ENCODE results near the gene TARBP1. TPM values are rescaled to one million over a fixed set of nuclear protein-coding genes. Genes with fewer than 3 reads are reported as not detected.

TARBP1 gene
- total RNA-seq, 2 experiments from 2014 or later = 53.9 to 61.3 TPM

GRCh38 chr1:234440348-234440747, 38.6 kb downstream of the TARBP1 start:
- H3K36me3 Mint-ChIP-seq (ENCODE audit: low read depth) = peaks cover 68% of the 10 kb centered on the region
- no peak overlapping the region for H3K4me3 Mint-ChIP-seq
- DNase-seq (no peak), ATAC-seq (no peak)
- peaks cover 8% of the 10 kb centered on the region for H3K9me3 Mint-ChIP-seq
- POLR2A ChIA-PET = no interaction called here
- intact Hi-C loops (cut with micrococcal nuclease) = no loop called here
- TF ChIP-seq, protein P1, sequence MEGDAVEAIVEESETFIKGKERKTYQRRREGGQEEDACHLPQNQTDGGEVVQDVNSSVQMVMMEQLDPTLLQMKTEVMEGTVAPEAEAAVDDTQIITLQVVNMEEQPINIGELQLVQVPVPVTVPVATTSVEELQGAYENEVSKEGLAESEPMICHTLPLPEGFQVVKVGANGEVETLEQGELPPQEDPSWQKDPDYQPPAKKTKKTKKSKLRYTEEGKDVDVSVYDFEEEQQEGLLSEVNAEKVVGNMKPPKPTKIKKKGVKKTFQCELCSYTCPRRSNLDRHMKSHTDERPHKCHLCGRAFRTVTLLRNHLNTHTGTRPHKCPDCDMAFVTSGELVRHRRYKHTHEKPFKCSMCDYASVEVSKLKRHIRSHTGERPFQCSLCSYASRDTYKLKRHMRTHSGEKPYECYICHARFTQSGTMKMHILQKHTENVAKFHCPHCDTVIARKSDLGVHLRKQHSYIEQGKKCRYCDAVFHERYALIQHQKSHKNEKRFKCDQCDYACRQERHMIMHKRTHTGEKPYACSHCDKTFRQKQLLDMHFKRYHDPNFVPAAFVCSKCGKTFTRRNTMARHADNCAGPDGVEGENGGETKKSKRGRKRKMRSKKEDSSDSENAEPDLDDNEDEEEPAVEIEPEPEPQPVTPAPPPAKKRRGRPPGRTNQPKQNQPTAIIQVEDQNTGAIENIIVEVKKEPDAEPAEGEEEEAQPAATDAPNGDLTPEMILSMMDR (IDR thresholded peaks at IDR 0.05) = no peak
- peaks cover 10% of the 10 kb centered on the region for H3K4me1 Mint-ChIP-seq (ENCODE audit: low read depth)
- H3K27ac Mint-ChIP-seq = no peak overlapping the region
- CTCF ChIA-PET = interaction anchor here (1.4 kb wide), 1 partner anchor 10 kb away, joined by 3 read pairs; no protein-coding TSS in a partner anchor
- H3K27me3 Mint-ChIP-seq = no peaks in the 10 kb centered on the region

- intact Hi-C loops (cut with micrococcal nuclease) = no loop called here
- ChIA-PET POLR2A (interaction anchor here (1.5 kb wide), 1 partner anchor 9 kb away, joined by 3 read pairs; no protein-coding TSS in a partner anchor), CTCF (interaction anchor here (1.5 kb wide), 1 partner anchor 129 kb away, joined by 4 read pairs; no protein-coding TSS in a partner anchor)
- no peak overlapping the region for H3K27ac Mint-ChIP-seq
- H3K9me3 Mint-ChIP-seq = peaks cover 8% of the 10 kb centered on the region
- DNase-seq (no peak), ATAC-seq (no peak)
- H3K4me3 Mint-ChIP-seq = no peak overlapping the region
- peaks cover 66% of the 10 kb centered on the region for H3K36me3 Mint-ChIP-seq (ENCODE audit: low read depth)
- peaks cover 10% of the 10 kb centered on the region for H3K4me1 Mint-ChIP-seq (ENCODE audit: low read depth)
- H3K27me3 Mint-ChIP-seq = no peaks in the 10 kb centered on the region
- TF ChIP-seq, protein P1 (IDR thresholded peaks at IDR 0.05) = no peak
These were observed 40.4 kb downstream of the TARBP1 start for GRCh38 chr1:234438579-234438978.

GRCh38 chr1:234437423-234438171, 41.4 kb downstream of the TARBP1 start:
- Mint-ChIP-seq H3K36me3 (ENCODE audit: low read depth) (peaks cover 65% of the 10 kb centered on the region), H3K4me1 (ENCODE audit: low read depth) (peaks cover 13% of the 10 kb centered on the region), H3K27ac (no peak overlapping the region), H3K9me3 (peaks cover 8% of the 10 kb centered on the region), H3K4me3 (no peak overlapping the region), H3K27me3 (no peaks in the 10 kb centered on the region)
- no peak for DNase-seq
- ChIA-PET POLR2A (interaction anchor here (0.6 to 1.5 kb wide), 3 partner anchors 10 to 21 kb away, joined by 3 read pairs; no protein-coding TSS in a partner anchor), CTCF (interaction anchor here (1.1 to 1.5 kb wide), 2 partner anchors 115 to 128 kb away, joined by 3 to 4 read pairs; no protein-coding TSS in a partner anchor)
- TF ChIP-seq, protein P1 (IDR thresholded peaks at IDR 0.05) = no peak
- intact Hi-C loops (cut with micrococcal nuclease) = no loop called here
- no peak for ATAC-seq

DNA sequence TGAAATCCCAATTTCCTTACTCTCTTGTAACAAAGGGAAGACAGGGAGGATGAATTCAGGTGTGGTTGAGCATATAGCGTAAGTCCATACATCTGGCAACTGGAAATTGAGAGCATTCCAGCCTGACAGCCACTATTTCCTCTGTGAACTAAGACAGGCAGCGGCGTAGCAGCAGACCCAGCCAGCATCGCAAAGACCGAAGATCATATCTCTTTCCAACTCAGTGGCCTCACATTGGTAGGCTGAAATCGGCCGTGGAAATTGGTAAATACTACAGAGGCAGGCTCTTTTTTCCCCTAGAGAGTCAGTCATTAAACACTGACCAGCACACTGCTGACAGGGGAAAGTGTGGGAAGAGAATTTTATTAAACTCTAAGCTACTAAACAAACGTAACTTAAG, 43.4 kb downstream of the TARBP1 start:
- ATAC-seq (no peak), DNase-seq (no peak)
- POLR2A ChIA-PET = no interaction called here
- H3K4me3 Mint-ChIP-seq = no peak overlapping the region
- H3K4me1 Mint-ChIP-seq (ENCODE audit: low read depth) = peaks cover 13% of the 10 kb centered on the region
- TF ChIP-seq, protein P1 (IDR thresholded peaks at IDR 0.05) = no peak
- CTCF ChIA-PET = interaction anchor here (1.5 kb wide), 1 partner anchor 126 kb away, joined by 6 read pairs; no protein-coding TSS in a partner anchor
- H3K27me3 Mint-ChIP-seq = no peaks in the 10 kb centered on the region
- H3K36me3 Mint-ChIP-seq (ENCODE audit: low read depth) = peaks cover 56% of the 10 kb centered on the region
- H3K27ac Mint-ChIP-seq = peak overlapping the region; percentile 28
- H3K9me3 Mint-ChIP-seq = peaks cover 7% of the 10 kb centered on the region
- intact Hi-C loops (cut with micrococcal nuclease) = no loop called here

DNA sequence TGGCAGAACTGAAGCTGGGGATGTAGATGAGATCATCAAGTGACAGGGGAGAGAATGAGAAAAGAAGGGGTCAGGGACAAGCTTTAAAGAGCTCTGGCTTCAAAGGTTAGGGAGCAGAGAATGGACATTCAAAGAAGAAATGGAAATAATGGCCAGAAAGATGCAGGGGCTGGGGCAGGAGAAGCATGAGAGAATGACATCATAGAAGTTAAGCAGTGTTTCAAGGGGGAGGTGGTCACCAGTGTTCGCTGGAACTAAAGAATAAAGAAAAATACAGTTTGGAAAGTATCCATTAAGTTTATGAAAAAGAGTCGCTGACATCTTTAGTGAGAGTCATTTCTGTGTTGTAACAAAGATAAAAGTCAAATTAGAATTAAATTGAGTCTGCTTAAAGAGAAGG, 44.3 kb downstream of the TARBP1 start:
- no peak overlapping the region for H3K27ac Mint-ChIP-seq
- H3K36me3 Mint-ChIP-seq (ENCODE audit: low read depth) = peaks cover 54% of the 10 kb centered on the region
- H3K4me3 Mint-ChIP-seq = no peak overlapping the region
- TF ChIP-seq, protein P1 (IDR thresholded peaks at IDR 0.05) = no peak
- intact Hi-C loops (cut with micrococcal nuclease) = no loop called here
- no peaks in the 10 kb centered on the region for H3K27me3 Mint-ChIP-seq
- ChIA-PET POLR2A (no interaction called here), CTCF (no interaction called here)
- peaks cover 10% of the 10 kb centered on the region for H3K4me1 Mint-ChIP-seq (ENCODE audit: low read depth)
- DNase-seq (no peak), ATAC-seq (no peak)
- peaks cover 2% of the 10 kb centered on the region for H3K9me3 Mint-ChIP-seq

All from activated CD8-positive, alpha-beta T cell treated with anti-CD3 and anti-CD28 coated beads for 36 hours (primary cell).